Smooth muscle cell (in vitro differentiated cells): ENCODE measurements around the gene TIMM29. TPM values are rescaled to one million over a fixed set of nuclear protein-coding genes. Genes with fewer than 3 reads are reported as not detected.

Experiments used
- DNase-seq: peaks from one replicate; lab custom pipeline; 2025; ENCODE audit not compliant: unreplicated experiment; lab: John Stamatoyannopoulos, UW
- H2AFZ ChIP-seq: fragments of 200-600 bp; sonication (generic); 2 replicates; pipeline ENCODE4 v1.6.0; 2016; ENCODE audit warnings: antibody characterized with exemption, low read depth, mild to moderate bottlenecking
- H3F3A ChIP-seq: fragments of 200-600 bp; sonication (generic); 2 replicates; pipeline ENCODE4 v1.6.0; 2017; ENCODE audit warnings: antibody characterized with exemption, low read depth
- H3K27ac ChIP-seq: fragments of 200-600 bp; sonication (generic); 2 replicates; pipeline ENCODE4 v1.5.1; 2016; ENCODE audit warnings: low read depth, mild to moderate bottlenecking
- H3K27me3 ChIP-seq: fragments of 200-600 bp; sonication (generic); 2 replicates; pipeline ENCODE4 v1.6.1; 2016; ENCODE audit warnings: low read depth, mild to moderate bottlenecking
- H3K36me3 ChIP-seq: fragments of 200-600 bp; sonication (generic); 2 replicates; pipeline ENCODE4 v1.5.1; 2016; ENCODE audit warnings: low read depth
- H3K4me1 ChIP-seq: fragments of 200-600 bp; sonication (generic); 2 replicates; pipeline ENCODE4 v1.5.1; 2016; ENCODE audit warnings: low read depth
- H3K4me2 ChIP-seq: fragments of 200-600 bp; sonication (generic); 2 replicates; pipeline ENCODE4 v1.6.0; 2016; ENCODE audit warnings: mild to moderate bottlenecking
- H3K4me3 ChIP-seq: fragments of 200-600 bp; sonication (generic); 2 replicates; pipeline ENCODE4 v1.5.1; 2016; ENCODE audit warnings: mild to moderate bottlenecking
- H3K79me2 ChIP-seq: fragments of 200-600 bp; sonication (generic); 2 replicates; pipeline ENCODE4 v1.6.0; 2016; ENCODE audit warnings: low read depth, mild to moderate bottlenecking
- H3K9ac ChIP-seq: fragments of 200-600 bp; sonication (generic); 2 replicates; pipeline ENCODE4 v1.6.0; 2016; ENCODE audit warnings: low read depth
- H3K9me3 ChIP-seq: fragments of 200-600 bp; sonication (generic); replicated peaks from 2 replicates; pipeline ENCODE4 v1.5.1; 2016; ENCODE audit warnings: low read depth
- H4K20me1 ChIP-seq: fragments of 200-600 bp; sonication (generic); 2 replicates; pipeline ENCODE4 v1.6.0; 2016; ENCODE audit warnings: low read depth
- WGBS: methylation state at CpG from one replicate; pipeline ENCODE4 v1.1.7; 2016; ENCODE audit warnings: low lambda C conversion rate; 5-methylcytosine and 5-hydroxymethylcytosine counted together
- polyA plus RNA-seq: library from polyadenylated mRNA; unstranded; fragments of >200 nt; fragmentation: Nextera tagmentation; extraction: Ambion mirVana; gene quantifications from 2 replicates; pipeline ENCODE4 v1.2.1, GENCODE V29; 2016
- total RNA-seq: library from RNA; depleted of rRNA; stranded (reverse); fragments of >200 nt; gene quantifications from 2 replicates; pipeline ENCODE4 v1.2.3, GENCODE V29; 2014
- TF ChIP-seq, protein P1 (sequence below): fragments of 200-600 bp; sonication (generic); IDR thresholded peaks from 2 replicates; pipeline ENCODE4 v1.5.1; 2017; ENCODE audit warnings: borderline replicate concordance, mild to moderate bottlenecking, antibody characterized with exemption; ENCODE audit not compliant: insufficient read depth, poor library complexity, severe bottlenecking

Gene TIMM29
- total and polyA plus RNA-seq, 2 experiments from 2014 or later: 14.9 to 16.8 TPM

DNA sequence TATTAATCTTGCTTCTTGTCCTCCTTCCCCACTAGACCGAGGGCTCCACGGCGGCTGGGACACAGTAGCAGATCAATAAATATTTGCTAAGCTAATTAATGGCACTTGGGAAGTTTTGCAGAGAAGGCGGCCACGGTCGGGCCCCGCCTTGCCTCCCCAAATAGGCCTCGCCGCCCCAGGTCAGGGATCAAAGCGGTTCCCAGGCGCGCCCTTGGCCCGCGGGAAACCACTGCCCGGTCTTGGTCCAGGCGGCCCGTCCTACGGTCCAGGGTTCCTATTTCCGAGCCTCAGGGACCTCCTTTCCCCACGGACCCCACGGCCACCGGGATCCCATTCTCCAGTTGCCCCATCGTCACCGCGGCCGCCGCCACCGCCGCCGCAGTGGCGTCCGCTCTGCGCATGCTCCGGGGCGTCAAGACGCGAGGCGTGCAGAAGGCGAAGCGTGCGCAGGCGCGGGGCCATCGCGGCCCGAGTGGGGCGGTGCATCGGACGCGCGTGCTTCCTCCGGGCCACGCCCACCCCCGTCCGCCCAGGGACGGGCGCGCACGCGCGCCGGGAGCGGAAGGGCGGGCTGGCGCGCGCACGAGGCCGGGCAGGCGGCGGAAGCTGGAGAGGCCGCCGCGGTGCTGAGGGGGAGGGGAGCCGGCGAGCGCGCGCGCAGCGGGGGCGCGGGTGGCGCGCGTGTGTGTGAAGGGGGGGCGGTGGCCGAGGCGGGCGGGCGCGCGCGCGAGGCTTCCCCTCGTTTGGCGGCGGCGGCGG is 31.9 kb downstream of the TIMM29 start, which contains the start of gene SMARCA4:
Gene SMARCA4 (plus strand): TSS at position 717 of the 759 bp plus-strand sequence. CDS start 23,122 bp downstream, outside the sequence.
- Histone ChIP-seq H3K9me3 (no peaks in the 10 kb centered on the region), H3K4me1 (peaks cover 4% of the 10 kb centered on the region), H3K79me2 (peaks cover 49% of the 10 kb centered on the region), H4K20me1 (peaks cover 34% of the 10 kb centered on the region), H3K4me3 (peak within 1 kb of the TSS; percentile 100), H2AFZ (peak within 1 kb of the TSS; percentile 84), H3F3A (no peaks in the 10 kb centered on the region), H3K4me2 (peak within 1 kb of the TSS; percentile 98), H3K27me3 (no peaks in the 10 kb centered on the region), H3K27ac (peak within 1 kb of the TSS; percentile 76), H3K36me3 (no peaks in the 10 kb centered on the region), H3K9ac (peak within 1 kb of the TSS; percentile 87)
- TF ChIP-seq, protein P1, sequence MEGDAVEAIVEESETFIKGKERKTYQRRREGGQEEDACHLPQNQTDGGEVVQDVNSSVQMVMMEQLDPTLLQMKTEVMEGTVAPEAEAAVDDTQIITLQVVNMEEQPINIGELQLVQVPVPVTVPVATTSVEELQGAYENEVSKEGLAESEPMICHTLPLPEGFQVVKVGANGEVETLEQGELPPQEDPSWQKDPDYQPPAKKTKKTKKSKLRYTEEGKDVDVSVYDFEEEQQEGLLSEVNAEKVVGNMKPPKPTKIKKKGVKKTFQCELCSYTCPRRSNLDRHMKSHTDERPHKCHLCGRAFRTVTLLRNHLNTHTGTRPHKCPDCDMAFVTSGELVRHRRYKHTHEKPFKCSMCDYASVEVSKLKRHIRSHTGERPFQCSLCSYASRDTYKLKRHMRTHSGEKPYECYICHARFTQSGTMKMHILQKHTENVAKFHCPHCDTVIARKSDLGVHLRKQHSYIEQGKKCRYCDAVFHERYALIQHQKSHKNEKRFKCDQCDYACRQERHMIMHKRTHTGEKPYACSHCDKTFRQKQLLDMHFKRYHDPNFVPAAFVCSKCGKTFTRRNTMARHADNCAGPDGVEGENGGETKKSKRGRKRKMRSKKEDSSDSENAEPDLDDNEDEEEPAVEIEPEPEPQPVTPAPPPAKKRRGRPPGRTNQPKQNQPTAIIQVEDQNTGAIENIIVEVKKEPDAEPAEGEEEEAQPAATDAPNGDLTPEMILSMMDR: no peak
- 2% methylated on average over 75 of the region's 100 CpGs for WGBS
- peak; percentile 89 for DNase-seq

DNA sequence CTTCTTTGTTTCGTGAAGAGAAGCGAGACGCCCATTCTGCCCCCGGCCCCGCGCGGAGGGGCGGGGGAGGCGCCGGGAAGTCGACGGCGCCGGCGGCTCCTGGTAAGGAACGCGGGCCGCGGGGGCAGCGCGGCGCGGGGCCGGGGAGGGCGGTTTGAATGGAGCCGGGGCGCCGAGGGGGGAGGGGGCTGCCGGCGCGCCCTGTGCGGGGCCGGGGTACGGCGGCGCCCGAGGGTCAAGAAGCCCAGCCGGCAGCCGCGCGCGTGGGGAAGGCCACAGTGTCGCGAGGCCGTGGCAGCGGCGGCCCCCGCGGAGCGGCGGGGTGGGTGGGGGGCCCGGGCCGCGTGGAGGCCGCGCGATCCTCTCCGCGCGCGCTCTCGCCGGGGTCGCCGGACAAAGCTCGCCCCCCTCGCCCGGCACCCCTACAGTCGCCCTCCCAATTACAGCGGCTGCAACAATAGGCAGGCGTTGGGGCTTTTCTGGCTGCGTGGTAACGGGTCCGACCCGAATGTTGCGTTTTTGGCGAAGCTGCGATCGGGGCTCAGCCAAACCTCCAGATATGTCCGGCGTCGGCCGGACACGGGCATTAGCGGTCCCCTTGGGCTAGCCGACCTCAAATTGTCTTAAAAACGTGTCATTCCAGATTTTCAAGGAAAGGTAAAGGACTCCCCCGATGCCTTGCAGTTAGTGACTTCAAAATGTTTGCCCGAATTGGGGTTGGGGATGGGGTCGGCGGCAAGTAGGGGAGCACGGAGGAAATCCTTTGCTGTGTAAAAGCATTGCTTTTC is 32.7 kb downstream of the TIMM29 start:
- no peaks in the 10 kb centered on the region for H3K36me3 ChIP-seq
- peak overlapping the region; percentile 100 for H3K4me3 ChIP-seq
- under 1% methylated on average over 28 of the region's 92 CpGs for WGBS
- H2AFZ ChIP-seq: peak overlapping the region; percentile 84
- no peaks in the 10 kb centered on the region for H3K27me3 ChIP-seq
- H3K9me3 ChIP-seq: no peaks in the 10 kb centered on the region
- peaks cover 42% of the 10 kb centered on the region for H4K20me1 ChIP-seq
- H3K4me1 ChIP-seq: peaks cover 4% of the 10 kb centered on the region
- TF ChIP-seq, protein P1: no peak
- no peaks in the 10 kb centered on the region for H3F3A ChIP-seq
- H3K9ac ChIP-seq: peak overlapping the region; percentile 87
- peak overlapping the region; percentile 76 for H3K27ac ChIP-seq
- H3K4me2 ChIP-seq: peak overlapping the region; percentile 98
- H3K79me2 ChIP-seq: peaks cover 57% of the 10 kb centered on the region
- no peak for DNase-seq

DNA sequence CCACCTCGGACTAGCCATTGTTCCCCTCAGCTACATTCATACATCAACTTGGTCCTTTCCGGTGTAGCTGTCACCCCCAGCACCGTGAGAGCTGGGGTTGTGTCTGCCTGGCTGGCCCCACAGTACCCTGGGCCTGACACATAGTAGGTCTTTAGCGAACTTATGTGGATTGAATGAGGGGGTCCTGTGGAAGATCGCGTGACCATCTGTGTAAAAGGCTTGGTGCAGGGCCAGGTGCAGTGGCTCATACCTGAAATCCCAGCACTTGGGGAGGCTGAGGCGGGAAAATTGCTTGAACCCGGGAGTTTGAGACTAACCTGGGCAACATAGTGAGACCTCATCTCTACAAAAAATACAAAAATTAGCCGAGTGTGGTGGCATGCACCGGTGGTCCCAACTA is 34.3 kb downstream of the TIMM29 start:
- Histone ChIP-seq H3K9me3 (no peaks in the 10 kb centered on the region), H3F3A (no peaks in the 10 kb centered on the region), H3K36me3 (no peaks in the 10 kb centered on the region), H3K4me1 (peaks cover 4% of the 10 kb centered on the region), H4K20me1 (peaks cover 58% of the 10 kb centered on the region), H3K79me2 (peaks cover 73% of the 10 kb centered on the region), H3K9ac (no peak overlapping the region), H3K4me3 (peak overlapping the region; percentile 100), H3K27ac (no peak overlapping the region), H2AFZ (no peak overlapping the region), H3K27me3 (no peaks in the 10 kb centered on the region), H3K4me2 (peak overlapping the region; percentile 98)
- TF ChIP-seq, protein P1: no peak
- no peak for DNase-seq
- 93% methylated on average over 10 of the region's 10 CpGs for WGBS
